Cerebellar cortex (tissue), 1 donor: Measurements from ENCODE around the gene NOS1AP.

ENCODE experiments used
- DNase-seq: peaks from one replicate; pipeline ENCODE4 v3.0.0-alpha.2; 2015; ENCODE audit warnings: low spot score

Gene NOS1AP

GRCh38 chr1:162220009-162220539 is 150.6 kb downstream of the NOS1AP start:
- DNase-seq, result no peak

- DNase-seq, result no peak
Observed at GRCh38 chr1:162222014-162222413, 152.5 kb downstream of the NOS1AP start.

- no peak for DNase-seq
Observed at GRCh38 chr1:162222730-162223129, 153.2 kb downstream of the NOS1AP start.

- DNase-seq, result no peak
Observed at GRCh38 chr1:162223488-162223887, 154.0 kb downstream of the NOS1AP start.

GRCh38 chr1:162224267-162224666 is 154.8 kb downstream of the NOS1AP start:
- no peak for DNase-seq

GRCh38 chr1:162228586-162228985 is 159.1 kb downstream of the NOS1AP start:
- DNase-seq, result no peak

GRCh38 chr1:162229549-162229948 is 160.1 kb downstream of the NOS1AP start:
- no peak for DNase-seq

- DNase-seq, result no peak
Observed at GRCh38 chr1:162230096-162230495, 160.6 kb downstream of the NOS1AP start.

- no peak for DNase-seq
Observed at GRCh38 chr1:162230517-162230916, 161.0 kb downstream of the NOS1AP start.

GRCh38 chr1:162232034-162232711 is 162.7 kb downstream of the NOS1AP start:
- no peak for DNase-seq

- DNase-seq, result no peak
Observed at GRCh38 chr1:162233066-162233465, 163.6 kb downstream of the NOS1AP start.

- no peak for DNase-seq
Observed at GRCh38 chr1:162233937-162234336, 164.4 kb downstream of the NOS1AP start.

- DNase-seq, result no peak
Observed at GRCh38 chr1:162234571-162234970, 165.1 kb downstream of the NOS1AP start.

- DNase-seq, result no peak
Observed at GRCh38 chr1:162235241-162235800, 165.8 kb downstream of the NOS1AP start.

GRCh38 chr1:162236201-162236600 is 166.7 kb downstream of the NOS1AP start:
- DNase-seq, result no peak

GRCh38 chr1:162236618-162237017 is 167.1 kb downstream of the NOS1AP start:
- DNase-seq, result no peak

GRCh38 chr1:162240577-162240976 is 171.1 kb downstream of the NOS1AP start:
- DNase-seq, result no peak

- no peak for DNase-seq
Observed at GRCh38 chr1:162242804-162243203, 173.3 kb downstream of the NOS1AP start.

GRCh38 chr1:162248854-162249535 is 179.5 kb downstream of the NOS1AP start:
- peak; percentile 22 for DNase-seq

GRCh38 chr1:162250004-162250730 is 180.7 kb downstream of the NOS1AP start:
- DNase-seq, result no peak

GRCh38 chr1:162251102-162251501 is 181.6 kb downstream of the NOS1AP start:
- DNase-seq, result no peak

GRCh38 chr1:162252214-162252613 is 182.7 kb downstream of the NOS1AP start:
- DNase-seq, result no peak
